Sigmoid colon (tissue), 7 donors: Measurements from ENCODE around the gene GBGT1. TPM values are rescaled to one million over a fixed set of nuclear protein-coding genes. Genes with fewer than 3 reads are reported as not detected.
A peak's percentile ranks its signal among the peaks of the same experiment; 100 is the strongest.

Source experiments
- DNase-seq: peaks from one replicate; pipeline ENCODE4 v3.0.0-alpha.2; 2019
- H3K27ac ChIP-seq, 4 donors: fragments of 200-600 bp; sonication (generic); one replicate each; pipeline ENCODE4 v1.5.1; 2016 to 2019; ENCODE audit warnings: mild to moderate bottlenecking in 1 of 4
- H3K27me3 ChIP-seq, 3 donors: fragments of 200-600 bp; sonication (generic); one replicate each; pipeline ENCODE4 v1.5.1; 2019; ENCODE audit warnings: mild to moderate bottlenecking in 1 of 3
- H3K36me3 ChIP-seq, 4 donors: fragments of 200-600 bp; sonication (generic); one replicate each; pipeline ENCODE4 v1.5.1; 2016 to 2019
- H3K4me1 ChIP-seq, 4 donors: fragments of 200-600 bp; sonication (generic); one replicate each; pipeline ENCODE4 v1.5.1; 2017 to 2019
- H3K4me3 ChIP-seq, 4 donors: fragments of 200-600 bp; sonication (generic); one replicate each; pipeline ENCODE4 v1.5.1; 2017 to 2019; ENCODE audit warnings: mild to moderate bottlenecking in 2 of 4, moderate library complexity in 1 of 4
- H3K9me3 ChIP-seq, 4 donors: fragments of 200-600 bp in 3 of 4; sonication (generic) in 3 of 4; one replicate each; pipeline versions ENCODE4 v1.5.1 to v1.6.1; 2013 to 2019
- CTCF ChIP-seq, 4 experiments: fragments of 450-650 bp in 3 of 4; fragments of 200-600 bp in 1 of 4; IDR thresholded peaks; one replicate each; pipeline ENCODE4 v1.5.1; 2016 to 2019; ENCODE audit warnings: antibody characterized with exemption in 4 of 4, mild to moderate bottlenecking in 3 of 4, moderate library complexity in 2 of 4
- EP300 ChIP-seq, 4 donors: sonication (generic); formaldehyde crosslinking; IDR thresholded peaks; one replicate each; pipeline ENCODE4 v1.6.1; 2017; ENCODE audit warnings: antibody characterized with exemption in 4 of 4
- POLR2A ChIP-seq, 2 donors: fragments of 450-650 bp; IDR thresholded peaks; one replicate each; pipeline ENCODE4 v1.6.1; 2016; ENCODE audit warnings: antibody characterized with exemption in 2 of 2, mild to moderate bottlenecking in 2 of 2, moderate library complexity in 2 of 2
- POLR2AphosphoS5 ChIP-seq, 4 donors: sonication (generic); formaldehyde crosslinking; IDR thresholded peaks; one replicate each; pipeline ENCODE4 v1.6.1; 2017; ENCODE audit warnings: antibody characterized with exemption in 4 of 4
- WGBS, 2 donors: extraction: QIAGEN DNeasy Blood & Tissue Kit; methylation state at CpG; one replicate each; pipeline ENCODE4 v1.1.7; 2013; 5-methylcytosine and 5-hydroxymethylcytosine counted together
- intact Hi-C: fragments of 100-400 bp; cut with DNase I; formaldehyde crosslinking; loops from one replicate; pipeline ENCODE4 v1.15.1; 2023
- polyA plus RNA-seq, 3 donors: library from polyadenylated mRNA; stranded (reverse); fragments of 200-250 nt; gene quantifications; one replicate each; pipeline ENCODE4 v1.2.3, GENCODE V29; 2013
- total RNA-seq, 4 donors: library from RNA; depleted of rRNA; stranded (reverse); fragments of >200 nt; gene quantifications; one replicate each; pipeline ENCODE4 v1.1.0, GENCODE V29; 2016
- donor health status: healthy with polysubstance abuse.
- donor health status: Bipolar disorder and iron deficiency.
- donor health status: healthy.

GBGT1 gene
- total and polyA plus RNA-seq, 7 donors = 4.2 to 31.1 (median 9.9) TPM

GRCh38 chr9:133125941-133126696 lies 37.6 kb downstream of the GBGT1 start:
- peak overlapping the region; percentile 52 to 75 (median 72) for H3K27ac ChIP-seq
- no peaks in the 10 kb centered on the region for H3K36me3 ChIP-seq
- peak; percentile 80 for DNase-seq
- H3K27me3 ChIP-seq = no peaks in the 10 kb centered on the region
- H3K4me3 ChIP-seq = peak overlapping the region in 3 of 4 donors; percentile 14 to 29 (median 24)
- intact Hi-C loops = no loop called here
- WGBS, 2 donors = 50 to 72% methylated on average over 24 of the region's 24 CpGs
- TF ChIP-seq POLR2AphosphoS5 (IDR thresholded peaks at IDR 0.05) (peak in 2 of 4 donors; percentile 9 to 34), POLR2A (IDR thresholded peaks at IDR 0.05) (no peak)
- peaks cover 0 to 43% (median 35%) of the 10 kb centered on the region in 4 donors for H3K4me1 ChIP-seq
- H3K9me3 ChIP-seq = no peaks in the 10 kb centered on the region

- TF ChIP-seq EP300 (IDR thresholded peaks at IDR 0.05) (no peak), POLR2A (IDR thresholded peaks at IDR 0.05) (no peak), CTCF (IDR thresholded peaks at IDR 0.05) (no peak)
- intact Hi-C loops = no loop called here
- Histone ChIP-seq H3K27me3 (no peaks in the 10 kb centered on the region), H3K36me3 (no peaks in the 10 kb centered on the region), H3K9me3 (no peaks in the 10 kb centered on the region), H3K27ac (no peak overlapping the region), H3K4me3 (no peak overlapping the region), H3K4me1 (peaks cover 0 to 53% (median 43%) of the 10 kb centered on the region in 4 donors)
- no peak for DNase-seq
- WGBS, 2 donors = 79 to 85% methylated on average over 2 of the region's 2 CpGs
These were observed 38.8 kb downstream of the GBGT1 start for GRCh38 chr9:133124907-133125275.

- no peak for DNase-seq
- Histone ChIP-seq H3K27ac (no peak overlapping the region), H3K36me3 (no peaks in the 10 kb centered on the region), H3K4me1 (peaks cover 0 to 59% (median 48%) of the 10 kb centered on the region in 4 donors), H3K4me3 (no peak overlapping the region), H3K27me3 (no peaks in the 10 kb centered on the region), H3K9me3 (no peaks in the 10 kb centered on the region)
- WGBS, 2 donors = 90 to 95% methylated on average over 8 of the region's 8 CpGs
- no peak for TF ChIP-seq POLR2A (IDR thresholded peaks at IDR 0.05)
- no peak for TF ChIP-seq CTCF (IDR thresholded peaks at IDR 0.05)
- TF ChIP-seq POLR2AphosphoS5 (IDR thresholded peaks at IDR 0.05) = no peak
- TF ChIP-seq EP300 (IDR thresholded peaks at IDR 0.05) = no peak
- intact Hi-C loops = no loop called here
These were observed 39.4 kb downstream of the GBGT1 start for GRCh38 chr9:133124123-133124906.

GRCh38 chr9:133122935-133123611 lies 40.6 kb downstream of the GBGT1 start:
- H3K36me3 ChIP-seq = no peaks in the 10 kb centered on the region
- TF ChIP-seq POLR2A (IDR thresholded peaks at IDR 0.05) (no peak), EP300 (IDR thresholded peaks at IDR 0.05) (no peak), POLR2AphosphoS5 (IDR thresholded peaks at IDR 0.05) (no peak), CTCF (IDR thresholded peaks at IDR 0.05) (no peak)
- WGBS, 2 donors = 57 to 62% methylated on average over 19 of the region's 19 CpGs
- intact Hi-C loops = no loop called here
- H3K9me3 ChIP-seq = no peaks in the 10 kb centered on the region
- peaks cover 0 to 72% (median 61%) of the 10 kb centered on the region in 4 donors for H3K4me1 ChIP-seq
- peak; percentile 75 for DNase-seq
- no peak overlapping the region for H3K4me3 ChIP-seq
- H3K27me3 ChIP-seq = no peaks in the 10 kb centered on the region
- H3K27ac ChIP-seq = peak overlapping the region; percentile 89 to 94 (median 93)

GRCh38 chr9:133122605-133122934 lies 41.1 kb downstream of the GBGT1 start:
- Histone ChIP-seq H3K27me3 (no peaks in the 10 kb centered on the region), H3K9me3 (no peaks in the 10 kb centered on the region), H3K36me3 (no peaks in the 10 kb centered on the region), H3K4me1 (peaks cover 0 to 73% (median 63%) of the 10 kb centered on the region in 4 donors), H3K27ac (peak overlapping the region; percentile 89 to 94 (median 93)), H3K4me3 (no peak overlapping the region)
- no peak for TF ChIP-seq POLR2A (IDR thresholded peaks at IDR 0.05)
- TF ChIP-seq EP300 (IDR thresholded peaks at IDR 0.05) = no peak
- TF ChIP-seq POLR2AphosphoS5 (IDR thresholded peaks at IDR 0.05) = no peak
- TF ChIP-seq CTCF (IDR thresholded peaks at IDR 0.05) = no peak
- intact Hi-C loops = no loop called here
- DNase-seq = no peak
- 82 to 84% methylated on average over 4 of the region's 4 CpGs for WGBS, 2 donors
